ENCODE results near the gene ZNF354C.

DNA sequence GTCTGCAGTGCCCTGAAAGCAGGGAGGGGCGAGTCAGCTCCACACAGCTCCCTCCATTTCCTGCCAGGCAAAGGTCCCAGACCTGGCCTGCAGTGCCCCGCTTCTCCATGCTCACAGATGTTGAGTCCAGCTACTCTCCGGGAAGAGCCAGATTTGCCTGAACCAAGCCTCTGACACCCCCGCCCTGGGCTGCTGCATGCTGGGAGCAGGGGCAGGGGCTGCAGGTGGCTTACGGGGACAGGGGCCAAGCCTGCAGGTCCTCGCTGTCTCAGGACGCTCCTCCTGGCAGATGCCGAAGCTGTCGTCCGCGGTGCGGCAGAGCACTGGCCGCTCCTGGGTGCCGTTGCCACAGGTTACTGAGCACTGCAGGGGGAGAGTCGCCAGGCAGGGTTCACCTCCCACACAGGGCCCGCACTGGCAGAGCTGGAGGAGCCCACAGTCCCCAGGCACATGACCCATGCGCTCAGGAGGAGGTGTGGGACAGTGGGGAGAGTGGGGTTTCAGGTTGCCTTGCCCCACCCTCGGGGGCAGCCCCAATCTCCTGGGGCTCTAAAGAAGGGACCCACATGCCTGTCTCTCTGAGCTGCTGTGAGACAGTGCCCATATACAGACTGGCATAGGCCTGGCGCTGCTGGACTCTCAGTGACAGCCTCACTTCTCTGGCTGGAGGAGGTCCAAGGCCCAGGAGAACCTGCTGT is 62.4 kb downstream of the ZNF354C start:
- TF ChIP-seq MAFK (IDR thresholded peaks at IDR 0.05; ENCODE audit: low read depth, low read length): no peak
- TF ChIP-seq, protein P1, sequence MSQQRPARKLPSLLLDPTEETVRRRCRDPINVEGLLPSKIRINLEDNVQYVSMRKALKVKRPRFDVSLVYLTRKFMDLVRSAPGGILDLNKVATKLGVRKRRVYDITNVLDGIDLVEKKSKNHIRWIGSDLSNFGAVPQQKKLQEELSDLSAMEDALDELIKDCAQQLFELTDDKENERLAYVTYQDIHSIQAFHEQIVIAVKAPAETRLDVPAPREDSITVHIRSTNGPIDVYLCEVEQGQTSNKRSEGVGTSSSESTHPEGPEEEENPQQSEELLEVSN (IDR thresholded peaks at IDR 0.05): no peak
